IPS DF 4.7 (cell line): ENCODE measurements around the gene GATAD2A.

Source experiments
- DNase-seq: peaks from one replicate; pipeline ENCODE4 v3.0.0-alpha.2; 2013; ENCODE audit warnings: low spot score; ENCODE audit errors: extremely low read depth

The GATAD2A gene

DNA sequence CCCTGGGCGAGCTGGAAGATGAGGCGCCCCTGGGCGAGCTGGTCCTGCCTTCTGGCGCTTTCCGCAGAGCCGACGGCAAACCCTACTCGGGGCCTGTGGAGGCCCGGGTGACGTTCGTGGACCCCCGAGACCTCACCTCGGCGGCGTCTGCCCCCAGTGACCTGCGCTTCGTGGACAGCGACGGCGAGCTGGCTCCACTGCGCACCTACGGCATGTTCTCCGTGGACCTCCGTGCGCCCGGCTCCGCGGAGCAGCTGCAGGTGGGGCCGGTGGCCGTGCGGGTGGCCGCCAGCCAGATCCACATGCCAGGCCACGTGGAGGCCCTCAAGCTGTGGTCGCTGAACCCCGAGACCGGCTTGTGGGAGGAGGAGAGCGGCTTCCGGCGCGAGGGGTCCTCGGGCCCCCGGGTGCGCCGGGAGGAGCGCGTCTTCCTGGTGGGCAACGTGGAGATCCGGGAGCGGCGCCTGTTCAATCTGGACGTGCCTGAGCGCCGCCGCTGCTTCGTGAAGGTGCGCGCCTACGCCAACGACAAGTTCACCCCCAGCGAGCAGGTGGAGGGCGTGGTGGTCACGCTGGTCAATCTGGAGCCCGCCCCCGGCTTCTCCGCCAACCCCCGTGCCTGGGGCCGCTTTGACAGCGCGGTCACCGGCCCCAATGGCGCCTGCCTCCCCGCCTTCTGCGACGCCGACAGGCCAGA lies 138.9 kb downstream of the GATAD2A start:
- DNase-seq: no peak

DNA sequence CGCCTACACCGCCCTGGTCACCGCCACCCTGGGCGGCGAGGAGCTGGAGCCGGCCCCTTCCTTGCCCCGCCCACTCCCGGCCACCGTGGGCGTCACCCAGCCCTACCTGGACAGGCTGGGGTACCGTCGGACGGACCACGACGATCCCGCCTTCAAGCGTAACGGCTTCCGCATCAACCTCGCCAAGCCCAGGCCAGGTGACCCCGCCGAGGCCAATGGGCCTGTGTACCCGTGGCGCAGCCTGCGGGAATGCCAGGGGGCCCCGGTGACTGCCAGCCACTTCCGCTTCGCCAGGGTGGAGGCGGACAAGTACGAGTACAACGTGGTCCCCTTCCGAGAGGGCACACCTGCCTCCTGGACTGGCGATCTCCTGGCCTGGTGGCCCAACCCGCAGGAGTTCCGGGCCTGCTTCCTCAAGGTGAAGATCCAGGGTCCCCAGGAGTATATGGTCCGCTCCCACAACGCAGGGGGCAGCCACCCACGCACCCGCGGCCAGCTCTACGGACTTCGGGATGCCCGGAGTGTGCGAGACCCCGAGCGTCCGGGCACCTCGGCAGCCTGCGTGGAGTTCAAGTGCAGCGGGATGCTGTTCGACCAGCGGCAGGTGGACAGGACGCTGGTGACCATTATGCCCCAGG lies 139.6 kb downstream of the GATAD2A start:
- DNase-seq: no peak

DNA sequence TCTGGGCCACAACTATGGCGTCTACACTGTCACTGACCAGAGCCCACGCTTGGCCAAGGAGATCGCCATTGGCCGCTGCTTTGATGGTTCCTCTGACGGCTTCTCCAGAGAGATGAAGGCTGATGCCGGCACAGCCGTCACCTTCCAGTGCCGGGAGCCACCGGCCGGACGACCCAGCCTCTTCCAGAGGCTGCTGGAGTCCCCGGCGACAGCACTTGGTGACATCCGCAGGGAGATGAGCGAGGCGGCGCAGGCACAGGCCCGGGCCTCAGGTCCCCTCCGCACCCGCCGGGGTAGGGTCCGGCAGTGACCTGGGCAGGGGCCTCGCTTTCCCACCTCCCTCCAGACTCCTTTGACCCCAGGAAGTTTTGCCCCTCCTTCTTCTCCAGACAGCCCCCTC lies 140.2 kb downstream of the GATAD2A start:
- DNase-seq: no peak

DNA sequence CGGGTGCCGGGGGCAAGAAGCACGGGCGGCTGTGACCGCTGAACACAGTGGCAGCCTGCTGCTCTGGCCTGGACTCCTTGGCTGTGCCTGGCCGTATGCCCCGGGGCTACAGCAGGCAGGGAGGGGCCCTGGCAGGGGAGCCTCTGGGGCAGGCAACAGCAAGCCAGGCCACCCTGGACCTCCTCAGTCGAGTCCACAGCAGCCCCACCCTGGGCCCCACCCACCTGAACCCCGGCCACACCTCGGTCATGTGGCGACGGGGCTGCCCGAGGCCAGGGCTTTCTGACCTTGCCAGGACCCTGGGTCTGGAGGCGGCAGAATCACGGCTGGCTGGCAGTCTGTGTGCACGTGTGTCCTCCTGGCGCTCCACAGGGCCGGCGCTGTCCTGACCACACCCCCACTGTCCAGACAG lies 141.3 kb downstream of the GATAD2A start:
- no peak for DNase-seq

DNA sequence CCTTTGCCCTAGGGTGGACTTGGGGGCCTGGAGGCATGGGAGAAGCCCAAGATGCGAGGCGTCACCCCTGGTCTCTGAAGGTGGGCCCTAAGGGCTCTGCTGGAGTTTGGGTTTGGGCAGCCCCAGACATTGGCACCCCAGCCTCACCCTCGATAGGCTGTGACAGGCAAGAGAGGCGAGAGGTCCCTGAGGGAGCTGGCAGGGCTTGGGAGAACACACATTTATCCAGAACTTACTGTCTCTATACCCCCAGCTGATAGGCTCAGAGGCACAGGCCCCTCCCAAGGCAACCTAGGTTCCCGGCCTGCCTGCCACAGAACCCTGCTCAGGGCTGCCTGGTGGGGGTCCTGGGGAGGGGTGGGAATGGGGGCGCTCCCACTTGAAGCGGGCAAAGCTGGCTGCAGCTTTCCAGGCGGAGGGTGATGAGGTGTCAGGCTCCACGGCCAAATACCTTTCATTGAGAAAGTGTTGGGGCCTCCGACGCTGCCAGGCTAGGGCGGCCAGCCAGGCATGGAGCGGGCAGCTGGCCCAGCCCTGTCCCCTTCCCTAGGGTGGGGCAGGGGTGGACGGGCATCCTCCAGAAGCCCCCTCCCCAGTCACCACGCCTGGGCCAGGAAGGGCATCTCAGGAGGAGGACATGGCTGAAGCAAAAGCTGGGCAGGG lies 142.3 kb downstream of the GATAD2A start:
- DNase-seq: no peak

DNA sequence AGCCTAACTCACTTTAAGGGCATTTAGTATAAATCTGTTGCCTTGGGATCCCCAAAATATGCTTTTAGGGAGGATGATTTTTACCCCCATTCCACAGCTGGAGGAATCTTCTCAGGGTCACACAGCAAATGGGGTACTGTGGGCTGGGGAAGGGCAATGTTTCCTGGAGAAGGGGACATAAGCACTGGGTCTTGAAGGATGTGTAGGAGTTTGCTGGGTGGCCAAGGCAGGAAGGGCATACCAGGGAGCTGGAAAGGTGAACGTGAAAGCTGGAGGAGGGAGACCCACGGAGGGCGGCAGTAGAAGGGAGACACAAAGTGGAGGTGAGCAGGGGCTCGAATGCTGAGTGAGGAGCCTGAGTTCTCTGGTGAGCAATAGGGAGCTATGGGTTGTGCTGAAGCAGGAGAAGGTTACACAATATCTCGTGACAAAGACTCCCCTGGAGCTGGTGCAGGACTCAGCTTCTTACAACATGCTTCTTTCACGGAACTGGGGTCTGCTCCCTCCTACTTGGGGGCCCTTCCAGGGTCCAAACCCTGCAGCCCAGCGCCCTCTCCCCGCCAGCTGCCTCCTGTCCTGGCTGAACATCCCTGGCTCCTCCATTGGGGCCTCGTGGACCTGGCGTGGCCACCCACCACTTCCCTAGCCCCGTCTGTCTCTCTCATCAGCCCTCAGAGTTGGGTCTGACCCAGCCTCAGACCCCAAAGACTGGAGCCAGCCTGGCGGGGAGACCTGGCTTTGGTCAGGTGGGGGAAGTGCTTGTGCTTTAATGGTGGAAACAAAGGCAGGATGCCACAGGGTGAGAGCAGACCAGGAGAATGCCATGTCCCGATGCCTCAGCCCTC lies 143.7 kb downstream of the GATAD2A start:
- DNase-seq: no peak

DNA sequence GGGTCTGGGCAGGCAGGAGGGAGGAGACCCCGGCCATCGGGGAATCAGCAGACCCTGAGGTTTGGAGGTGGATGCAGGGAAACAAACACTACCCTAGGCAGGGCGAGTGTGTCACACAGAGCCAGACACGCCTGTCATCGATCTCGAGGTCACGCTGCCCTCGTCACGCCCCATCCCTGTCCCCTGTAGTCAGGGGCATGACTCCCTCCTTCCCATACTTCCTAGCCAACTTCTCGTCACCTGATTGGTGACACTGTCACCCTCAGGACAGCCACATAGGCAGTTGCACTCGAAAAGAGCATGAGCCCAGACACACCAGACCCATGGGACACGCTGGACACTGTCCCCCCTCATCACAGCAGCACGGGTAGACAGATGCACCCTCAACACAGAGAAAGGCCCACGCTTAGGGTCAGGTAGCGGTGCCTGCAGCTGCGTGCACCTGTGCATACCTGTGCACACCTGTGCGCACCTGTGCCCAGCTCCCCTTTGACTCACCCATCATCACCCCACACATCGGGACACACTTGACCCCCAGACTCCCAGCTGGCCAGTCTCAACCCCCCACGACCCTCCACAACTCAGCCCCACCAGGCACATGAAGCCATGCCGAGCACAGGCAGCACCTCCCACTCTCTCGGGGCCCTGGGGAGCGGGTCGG lies 144.5 kb downstream of the GATAD2A start:
- no peak for DNase-seq

DNA sequence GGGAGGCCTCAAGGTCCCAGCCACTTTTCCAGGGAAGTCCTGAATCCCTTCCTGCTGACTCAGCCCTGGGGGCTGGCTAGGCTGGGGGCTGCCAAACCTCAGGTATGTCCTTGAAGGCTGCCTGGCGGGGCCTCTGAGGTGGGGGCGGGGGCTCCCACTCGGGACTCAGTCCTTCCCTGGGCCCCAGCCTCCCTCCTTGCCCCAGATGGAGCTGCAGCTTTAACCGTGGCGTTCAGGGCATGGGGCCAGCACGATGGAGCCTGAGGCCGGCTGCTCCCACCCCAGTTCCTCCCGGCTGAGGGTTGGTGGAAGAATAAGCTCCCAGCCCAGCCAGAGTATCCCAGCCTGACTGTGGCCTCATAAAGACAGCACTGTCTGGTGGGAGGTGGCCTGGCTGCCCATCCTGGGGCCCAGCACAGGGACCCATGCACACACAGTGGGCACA lies 145.0 kb downstream of the GATAD2A start:
- DNase-seq: no peak

DNA sequence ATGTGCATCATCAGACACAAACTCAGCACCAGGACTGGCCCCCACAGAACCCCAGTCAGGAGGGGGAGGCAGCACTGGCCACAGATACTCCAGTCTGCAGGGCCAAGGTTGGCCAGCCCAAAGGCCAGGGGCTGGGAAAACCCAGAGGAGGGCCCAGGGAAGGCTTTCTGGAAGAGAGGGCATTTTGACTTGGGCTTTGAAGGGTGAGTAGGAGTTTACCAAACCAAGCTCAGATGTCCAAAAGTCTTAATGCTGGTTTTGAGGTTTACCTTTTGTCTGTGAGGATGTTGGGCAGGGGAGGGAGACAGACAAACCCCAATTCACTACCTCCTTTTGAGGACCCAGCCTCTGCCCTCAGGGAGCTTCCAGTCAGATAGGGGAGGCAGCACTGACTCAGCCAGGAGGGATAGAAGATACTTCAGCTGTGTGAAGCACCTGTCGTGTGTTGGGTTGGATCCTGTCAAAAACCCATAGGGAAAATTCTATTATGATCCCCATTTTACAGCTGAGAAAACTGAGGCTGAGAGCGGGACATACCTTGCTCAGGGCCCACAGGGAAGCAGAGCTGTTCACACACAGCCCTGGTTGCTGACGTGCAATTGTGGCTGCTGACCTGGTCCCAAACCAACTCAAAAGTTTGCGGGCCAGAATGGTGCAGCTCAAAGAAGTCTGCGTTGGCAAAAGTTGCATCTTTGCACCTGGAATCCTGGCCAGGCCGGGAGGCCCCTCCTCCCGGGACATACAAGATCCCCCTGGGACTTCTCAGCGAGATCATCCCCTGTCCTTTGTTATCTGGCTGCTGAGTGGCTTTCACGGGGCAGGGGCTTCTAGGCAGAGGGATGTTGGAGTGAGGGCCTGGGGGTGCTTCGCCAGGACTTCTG lies 145.7 kb downstream of the GATAD2A start:
- no peak for DNase-seq

DNA sequence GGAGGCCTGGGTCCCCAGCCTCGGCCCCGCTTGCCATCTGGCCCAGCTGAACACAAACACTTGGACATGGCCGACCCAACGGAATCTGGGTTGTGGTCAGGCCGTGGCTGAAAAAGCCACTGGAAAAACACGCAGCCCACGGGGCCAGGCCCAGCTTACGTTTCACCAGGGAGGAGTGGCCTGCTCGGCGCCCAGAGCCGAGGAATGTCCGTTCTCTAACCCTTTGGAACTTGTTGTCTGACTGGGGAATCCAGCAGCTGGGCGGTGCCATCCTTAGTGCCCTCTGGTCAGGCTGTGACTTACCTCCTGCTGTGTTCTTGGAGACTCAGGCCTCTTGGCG lies 146.3 kb downstream of the GATAD2A start:
- DNase-seq: no peak

DNA sequence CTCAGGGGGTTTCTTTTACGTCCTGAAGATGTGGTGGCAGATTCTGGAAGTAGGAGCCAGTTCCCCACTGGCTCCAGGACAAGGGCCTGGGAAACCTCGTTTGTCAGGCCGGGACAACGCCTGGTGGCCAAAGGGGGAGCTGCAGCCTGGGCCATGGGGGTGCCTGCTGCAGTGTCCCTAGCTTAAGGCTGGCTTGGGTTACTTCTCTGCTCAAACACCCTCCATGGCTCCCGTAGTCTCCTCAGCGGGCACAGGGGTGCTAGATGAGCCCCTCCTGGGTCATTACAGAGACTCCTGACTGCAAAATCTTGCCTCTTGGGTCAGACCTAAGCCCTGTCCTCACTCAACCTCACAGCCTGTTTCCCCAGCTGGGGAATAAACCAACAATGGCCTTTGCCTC lies 147.3 kb downstream of the GATAD2A start:
- DNase-seq: no peak

DNA sequence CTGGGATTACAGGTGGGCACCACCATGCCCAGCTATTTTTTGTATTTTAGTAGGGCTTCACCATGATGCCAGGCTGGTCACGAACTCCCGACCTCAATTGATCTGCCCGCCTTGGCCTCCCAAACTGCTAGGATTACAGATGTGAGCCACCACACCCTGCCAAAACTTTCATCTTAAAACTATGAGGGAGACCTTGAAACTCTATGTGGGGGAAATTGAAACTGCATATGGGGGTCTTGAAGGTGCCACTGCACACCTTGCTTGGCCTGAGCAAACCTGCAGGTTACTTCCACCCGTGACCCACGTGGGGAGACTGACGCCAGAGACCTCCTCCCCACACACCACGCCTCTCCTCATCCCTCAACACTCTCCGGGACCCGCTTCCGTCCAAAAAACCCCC lies 148.2 kb downstream of the GATAD2A start:
- DNase-seq: no peak

DNA sequence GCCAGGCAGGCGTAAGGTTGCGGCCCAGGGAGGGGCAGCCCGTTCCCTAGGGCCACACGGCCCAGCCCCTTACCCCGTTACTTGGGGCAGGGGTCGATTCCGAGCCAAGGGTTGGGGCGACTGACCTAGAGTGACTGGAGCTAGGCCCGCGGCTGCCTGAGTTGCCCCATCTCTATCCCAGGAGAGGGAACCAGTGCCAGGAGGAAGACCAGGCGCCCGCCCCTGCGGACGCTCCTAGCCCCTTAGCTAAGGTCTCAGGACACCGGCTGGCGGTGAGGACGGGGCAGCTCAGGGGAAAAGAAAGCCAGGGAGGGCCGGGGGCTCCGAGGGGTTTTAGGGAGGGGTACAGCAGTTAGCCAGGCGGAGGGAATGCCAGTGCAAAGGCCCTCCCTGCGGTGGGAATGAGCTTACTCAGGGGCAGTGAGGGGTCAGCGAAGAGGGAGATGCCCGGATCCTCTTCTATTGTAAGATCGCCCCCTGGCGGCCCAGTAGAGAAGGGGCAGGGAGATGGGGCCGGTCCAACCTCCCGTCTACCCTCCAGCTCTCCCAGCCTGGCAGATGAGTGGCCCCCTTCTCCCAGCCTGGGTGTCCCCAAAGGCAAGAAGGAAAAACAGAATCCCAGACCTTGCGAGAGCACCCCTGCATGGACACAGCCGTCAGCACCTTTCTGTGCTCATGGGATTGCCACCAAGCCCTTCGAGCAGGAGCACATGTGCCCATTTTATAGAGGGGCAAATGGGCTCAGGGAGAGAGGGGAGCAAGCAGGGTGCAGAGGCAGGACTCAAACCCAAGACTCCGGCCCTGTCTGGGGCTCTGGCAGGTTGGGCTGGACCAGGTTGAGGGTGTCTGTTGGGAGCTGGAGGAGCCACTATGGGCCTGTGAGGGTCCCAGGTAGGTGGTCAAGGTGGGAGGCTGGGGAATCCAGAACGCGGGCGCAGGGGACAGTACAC lies 148.9 kb downstream of the GATAD2A start:
- no peak for DNase-seq

DNA sequence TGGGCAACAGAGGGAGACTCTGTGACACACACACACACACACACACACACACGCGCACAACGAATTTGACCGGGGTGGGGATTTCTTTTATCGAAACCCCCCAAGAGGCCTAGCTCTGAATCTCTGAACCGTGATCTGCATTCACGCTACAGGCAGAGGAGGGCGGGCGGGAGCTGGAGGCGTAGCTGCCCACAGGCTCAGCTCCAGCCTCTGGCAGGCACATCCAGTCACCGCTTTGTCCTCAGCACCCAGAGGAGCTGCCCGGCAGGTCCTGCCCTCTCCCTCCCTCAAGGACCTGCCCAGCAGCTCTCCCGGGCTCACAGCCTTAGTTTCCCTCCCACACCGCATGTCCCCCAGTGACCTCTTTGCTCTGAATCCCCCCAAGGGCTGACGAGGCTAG lies 152.6 kb downstream of the GATAD2A start:
- no peak for DNase-seq
